HepG2 (cell line): ENCODE results near the gene VPS11. TPM values are rescaled to one million over a fixed set of nuclear protein-coding genes. Genes with fewer than 3 reads are reported as not detected.
A peak's percentile ranks its signal among the peaks of the same experiment; 100 is the strongest.

Experiments used
- ATAC-seq: fragments of 200-7000 bp; cut with Tn5 transposase; 3 replicates; pipeline ENCODE4 v1.9.1; 2020; ENCODE audit warnings: mild to moderate bottlenecking, moderate library complexity
- BruUV-seq: library from RNA; stranded (reverse); fragments of 400-500 nt; replicated peaks from 2 replicates; lab custom pipeline; 2021; lab: Mats Ljungman, UMichigan
- CTCF ChIA-PET: fragments of 300-600 bp; formaldehyde crosslinking; extraction: SDS; loops from one replicate; lab custom pipeline; 2021; ENCODE audit warnings: low total read pairs, inconsistent platforms, low intra/inter-chr PET ratio; lab: Yijun Ruan, JAX
- POLR2A ChIA-PET: fragments of 350-600 bp; sonication (Branson Sonifier 250); formaldehyde crosslinking; loops from one replicate; lab custom pipeline; 2020; ENCODE audit warnings: antibody characterized with exemption, inconsistent platforms; lab: Yijun Ruan, JAX
- DNase-seq: peaks from one replicate; pipeline ENCODE4 v3.0.0-alpha.2; 2015; ENCODE audit warnings: low spot score
- FAIRE-seq: peaks from 3 replicates; lab custom pipeline; 2011; peaks lifted over from hg19 to GRCh38; lab: Jason Lieb, UNC
- H2AFZ ChIP-seq: one replicate; pipeline ENCODE4 v1.6.1; 2011; ENCODE audit warnings: low read length, inconsistent platforms
- H3K27ac ChIP-seq: fragments of 300-600 bp; 3 replicates; pipeline ENCODE4 v1.8.0; 2011; ENCODE audit warnings: mixed run types, mild to moderate bottlenecking, mixed read lengths, low read length, inconsistent platforms; ENCODE audit not compliant: insufficient read depth; ENCODE audit errors: extremely low read length
- H3K27me3 ChIP-seq, 2 experiments: fragments of 200-600 bp in 1 of 2; 2 replicates in 1 of 2; 3 replicates in 1 of 2; pipeline versions ENCODE4 v1.6.0 to v1.8.0; 2011; ENCODE audit warnings: low read length in 2 of 2, mild to moderate bottlenecking in 2 of 2, moderate library complexity in 2 of 2, inconsistent platforms in 1 of 2; ENCODE audit not compliant: insufficient read depth in 2 of 2, control insufficient read depth in 1 of 2
- H3K36me3 ChIP-seq, 2 experiments: fragments of 200-600 bp in 1 of 2; replicated peaks in 1 of 2; 2 replicates in 1 of 2; 3 replicates in 1 of 2; pipeline versions ENCODE4 v1.5.1 to v1.8.0; 2011; ENCODE audit warnings: low read length in 2 of 2, inconsistent platforms in 1 of 2; ENCODE audit not compliant: insufficient read depth in 2 of 2, control insufficient read depth in 1 of 2
- H3K4me1 ChIP-seq: 2 replicates; pipeline ENCODE4 v1.5.1; 2012; ENCODE audit warnings: low read length, inconsistent platforms; ENCODE audit not compliant: insufficient read depth
- H3K4me2 ChIP-seq: 2 replicates; pipeline ENCODE4 v1.6.0; 2011; ENCODE audit warnings: low read depth, low read length, inconsistent platforms
- H3K4me3 ChIP-seq, 3 experiments: fragments of 200-600 bp in 1 of 3; sonication (generic), shearing (Covaris generic) in 1 of 3; replicated peaks in 1 of 3; 2 replicates each; pipeline ENCODE4 v1.5.1; 2011 to 2016; ENCODE audit warnings: low read length in 3 of 3, inconsistent platforms in 2 of 3, low read depth in 2 of 3, mild to moderate bottlenecking in 2 of 3, control low read depth in 1 of 3, mixed read lengths in 1 of 3; ENCODE audit not compliant: insufficient read depth in 1 of 3
- H3K79me2 ChIP-seq: one replicate; pipeline ENCODE4 v1.6.1; 2011; ENCODE audit warnings: low read length, inconsistent platforms; ENCODE audit not compliant: insufficient read depth
- H3K9ac ChIP-seq: 2 replicates; pipeline ENCODE4 v1.6.0; 2011; ENCODE audit warnings: mild to moderate bottlenecking, low read depth, low read length, inconsistent platforms; ENCODE audit not compliant: insufficient read depth
- H3K9me3 ChIP-seq: 2 replicates; pipeline ENCODE4 v1.5.1; 2012; ENCODE audit warnings: mild to moderate bottlenecking, low read length
- H4K20me1 ChIP-seq: 2 replicates; pipeline ENCODE4 v1.6.0; 2011; ENCODE audit warnings: inconsistent platforms, mild to moderate bottlenecking, low read length, moderate library complexity; ENCODE audit not compliant: insufficient read depth
- ATF4 ChIP-seq, 2 experiments: fragments of 450-650 bp in 1 of 2; sonication (generic) in 1 of 2; formaldehyde crosslinking; IDR thresholded peaks; 2 replicates each; pipeline versions ENCODE4 v1.5.0 to v1.8.0; 2020 to 2022; ENCODE audit warnings: mild to moderate bottlenecking in 1 of 2, missing genetic modification reagents in 1 of 2
- ATF7 ChIP-seq, 2 experiments: fragments of 450-650 bp in 1 of 2; sonication (generic) in 1 of 2; formaldehyde crosslinking in 1 of 2; IDR thresholded peaks; 2 replicates each; pipeline versions ENCODE4 v1.4.0 to v1.6.1; 2016 to 2020; ENCODE audit warnings: antibody characterized with exemption in 1 of 2, mild to moderate bottlenecking in 1 of 2, missing genetic modification reagents in 1 of 2
- NONO ChIP-seq, 2 experiments: fragments of 450-650 bp in 1 of 2; sonication (generic) in 1 of 2; formaldehyde crosslinking in 1 of 2; IDR thresholded peaks in 1 of 2; conservative IDR thresholded peaks in 1 of 2; 2 replicates each; pipeline versions ENCODE4 v1.6.1 to v1.8.0; 2017 to 2022; ENCODE audit warnings: mild to moderate bottlenecking in 1 of 2, missing genetic modification reagents in 1 of 2, moderate library complexity in 1 of 2
- PITX1 ChIP-seq: sonication (generic); formaldehyde crosslinking; IDR thresholded peaks from 2 replicates; pipeline ENCODE4 v1.5.1; 2020; ENCODE audit warnings: mild to moderate bottlenecking, missing genetic modification reagents
- SALL1 ChIP-seq: sonication (generic); formaldehyde crosslinking; IDR thresholded peaks from 2 replicates; pipeline ENCODE4 v1.8.0; 2022; ENCODE audit warnings: mild to moderate bottlenecking, missing genetic modification reagents
- SAP130 ChIP-seq: IDR thresholded peaks from 2 replicates; pipeline ENCODE4 v1.6.1; 2016; ENCODE audit warnings: low read depth
- SNRNP70 ChIP-seq: fragments of 200-400 bp; formaldehyde crosslinking; IDR thresholded peaks from 2 replicates; pipeline ENCODE4 v1.6.1; 2017; ENCODE audit warnings: mild to moderate bottlenecking, low read depth, low read length, moderate library complexity
- ZBTB3 ChIP-seq: sonication (generic); formaldehyde crosslinking; IDR thresholded peaks from 2 replicates; pipeline ENCODE4 v1.4.0; 2020; ENCODE audit warnings: low read depth, mild to moderate bottlenecking, moderate library complexity, missing genetic modification reagents, borderline replicate concordance
- ZNF574 ChIP-seq: sonication (generic); formaldehyde crosslinking; IDR thresholded peaks from 2 replicates; pipeline ENCODE4 v1.4.0; 2020; ENCODE audit warnings: missing genetic modification reagents
- WGBS: methylation state at CpG from one replicate; pipeline ENCODE4 v1.1.6; 2017; ENCODE audit warnings: low lambda C conversion rate; 5-methylcytosine and 5-hydroxymethylcytosine counted together
- in situ Hi-C: cut with HindIII; loops from 2 replicates; pipeline ENCODE4 v1.10.0; 2017; ENCODE audit warnings: low pct_unique_long_range_greater_than_20kb; ENCODE audit not compliant: extremely low pct_ligation_motif_present
- intact Hi-C: fragments of 100-400 bp; cut with micrococcal nuclease; formaldehyde crosslinking; loops from one replicate; pipeline ENCODE4 v1.10.0; 2022; ENCODE audit not compliant: unreplicated experiment
- polyA plus RNA-seq, 8 experiments: library from polyadenylated mRNA; depleted of rRNA in 3 of 8; stranded (reverse) in 7 of 8; unstranded in 1 of 8; fragments of >200 nt; fragmentation: Illumina TruSeq in 4 of 8; extraction: Trizol in 4 of 8; gene quantifications; 2 replicates each; pipeline versions ENCODE4 v1.2.1 to v1.2.3, GENCODE V29; 2011 to 2016; ENCODE audit warnings: low read depth in 4 of 8, missing spikeins in 1 of 8, mixed read lengths in 1 of 8; ENCODE audit not compliant: insufficient read depth in 1 of 8
- total RNA-seq, 5 experiments: library from RNA; depleted of rRNA; stranded (reverse); fragments of >200 nt; fragmentation: Illumina TruSeq; extraction: Trizol; gene quantifications; 2 replicates each; pipeline ENCODE4 v1.2.3, GENCODE V29; 2016; ENCODE audit warnings: low read depth in 1 of 5

VPS11 gene
- total and polyA plus RNA-seq, 2 of the 13 experiments (the other 11 are each of a cell fraction or from before 2014, with no cell fraction given): 13.7 to 21.6 TPM

- ChIA-PET POLR2A (interaction anchor here (0.9 to 6.9 kb wide), 7 partner anchors 9 to 109 kb away, joined by 3 to 66 read pairs (median 3); partner anchors contain the start of genes CENATAC, HYOU1 and SLC37A4), CTCF (no interaction called here)
- Histone ChIP-seq H3K79me2 (peaks cover 58% of the 10 kb centered on the region), H3K27me3 (peaks cover 0 to 4% of the 10 kb centered on the region in 2 experiments; a peak in 2 of 5 replicates), H3K36me3 (peaks cover 3 to 22% of the 10 kb centered on the region in 2 experiments; a peak in 4 of 5 replicates), H3K4me1 (peaks cover 77% of the 10 kb centered on the region), H3K9me3 (no peaks in the 10 kb centered on the region), H3K27ac (peak overlapping the region; percentile 45), H2AFZ (no peak overlapping the region), H3K9ac (peak overlapping the region; percentile 93; the same call in 1 of the 2 replicates), H3K4me2 (peak overlapping the region; percentile 91), H3K4me3 (peak overlapping the region; percentile 72 to 99 (median 93)), H4K20me1 (peaks cover 22% of the 10 kb centered on the region)
- intact Hi-C loops: no loop called here
- ATAC-seq (no peak), FAIRE-seq (no peak), DNase-seq (no peak)
- BruUV-seq: no TSS peak
- in situ Hi-C loops: no loop called here
- TF ChIP-seq SAP130 (0 out of 2 replicates have a peak, but pooled peaks have one; percentile 17), SALL1 (CRISPR knock-in tag) (0 out of 2 replicates have a peak, but pooled peaks have one; percentile 13), ATF7 (IDR thresholded peaks at IDR 0.05) (no peak), ATF7 (CRISPR knock-in tag; IDR thresholded peaks at IDR 0.05) (no peak)
- WGBS: 7% methylated on average over 2 of the region's 2 CpGs
Measured at GRCh38 chr11:119019996-119020395, 47.6 kb upstream of the VPS11 start.

- in situ Hi-C loops: no loop called here
- POLR2A ChIA-PET: interaction anchor here (1.2 to 2.7 kb wide), 2 partner anchors 34 to 46 kb away, joined by 5 to 10 read pairs; partner anchors contain the start of gene VPS11
- Histone ChIP-seq H3K4me3 (peak overlapping the region in 1 of 3 experiments; percentile 7; a peak in 1 of 6 replicates), H3K27me3 (peaks cover 0 to 4% of the 10 kb centered on the region in 2 experiments; a peak in 2 of 5 replicates), H3K4me2 (peak overlapping the region; percentile 42), H2AFZ (no peak overlapping the region), H3K9ac (no peak overlapping the region; the same call in 1 of the 2 replicates), H3K79me2 (peaks cover 57% of the 10 kb centered on the region), H3K4me1 (peaks cover 77% of the 10 kb centered on the region), H4K20me1 (peaks cover 7% of the 10 kb centered on the region), H3K27ac (peak overlapping the region; percentile 61), H3K36me3 (peaks cover 3 to 6% of the 10 kb centered on the region in 2 experiments; a peak in 4 of 5 replicates), H3K9me3 (no peaks in the 10 kb centered on the region)
- ATAC-seq (no peak), DNase-seq (no peak), FAIRE-seq (no peak)
- WGBS: 72% methylated on average over 5 of the region's 5 CpGs
- TF ChIP-seq ATF4 (CRISPR knock-in tag; IDR thresholded peaks at IDR 0.05) (0 out of 4 replicates have a peak, but pooled peaks of 1 of the 2 experiments have one; percentile 3), ZBTB3 (CRISPR knock-in tag) (0 out of 2 replicates have a peak, but pooled peaks have one; percentile 11), NONO (IDR thresholded peaks at IDR 0.05) (no peak), NONO (CRISPR knock-in tag; conservative IDR thresholded peaks at IDR 0.05) (0 out of 2 replicates have a peak, but pooled peaks have one; percentile 2), ZNF574 (CRISPR knock-in tag) (no peak), SNRNP70 (no peak), PITX1 (CRISPR knock-in tag) (0 out of 2 replicates have a peak, but pooled peaks have one; percentile 4)
- BruUV-seq: no TSS peak
- intact Hi-C loops: no loop called here
- CTCF ChIA-PET: no interaction called here
Measured at GRCh38 chr11:119021631-119022030, 46.0 kb upstream of the VPS11 start.
